ENCODE data around the gene HSD17B12. TPM values are rescaled to one million over a fixed set of nuclear protein-coding genes. Genes with fewer than 3 reads are reported as not detected.

HSD17B12 gene
- polyA plus RNA-seq, 2 of the 4 experiments (the other 2 are of a cell fraction): 102 to 103 TPM

DNA sequence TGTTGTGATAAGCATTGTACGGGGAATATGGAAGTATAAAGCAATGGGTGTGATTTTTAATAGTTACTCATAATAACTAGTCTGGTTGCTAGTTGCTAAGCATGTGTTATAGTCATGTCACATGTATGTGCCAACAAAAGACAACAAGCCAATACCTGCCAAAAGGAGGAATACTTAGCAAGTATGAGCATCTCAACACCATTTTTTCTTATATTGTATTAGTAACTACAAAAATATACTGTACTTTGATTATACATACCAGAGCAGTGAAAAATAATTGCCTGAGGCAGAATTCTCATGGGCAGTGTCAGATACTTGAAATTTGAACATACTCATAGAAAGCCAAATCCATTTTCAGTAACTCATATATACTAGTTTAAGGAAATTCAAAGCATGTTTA, 137.7 kb downstream of the HSD17B12 start:
- ATAC-seq (no peak), DNase-seq (ENCODE audit: low read depth in 1 of 2, low spot score in 1 of 2) (no peak), FAIRE-seq (no peak)
- Histone ChIP-seq H3K27ac (no peak overlapping the region), H3K9me3 (no peaks in the 10 kb centered on the region), H3K4me3 (no peak overlapping the region), H3K4me1 (no peaks in the 10 kb centered on the region), H3K4me2 (no peak overlapping the region)
- TF ChIP-seq CEBPB (IDR thresholded peaks at IDR 0.05): no peak
- no peak for TF ChIP-seq ZFP36 (IDR thresholded peaks at IDR 0.05; ENCODE audit: borderline replicate concordance, partially characterized antibody)
- no peak for TF ChIP-seq GATA3 (IDR thresholded peaks at IDR 0.05; ENCODE audit: borderline replicate concordance)
- no peak for TF ChIP-seq RFX5 (IDR thresholded peaks at IDR 0.05)
- no peak for TF ChIP-seq HOXB5 (CRISPR knock-in tag; IDR thresholded peaks at IDR 0.05)
- TF ChIP-seq JUNB (IDR thresholded peaks at IDR 0.05): no peak
- TF ChIP-seq MYC (IDR thresholded peaks at IDR 0.05; ENCODE audit: borderline replicate concordance, low read length): no peak
- TF ChIP-seq ESRRA (IDR thresholded peaks at IDR 0.05; ENCODE audit: borderline replicate concordance, low read length): no peak
- TF ChIP-seq EP300 (IDR thresholded peaks at IDR 0.05): no peak
- TF ChIP-seq RNF2 (IDR thresholded peaks at IDR 0.05; ENCODE audit: borderline replicate concordance, low read depth): no peak
- no peak for TF ChIP-seq ZNF302 (CRISPR knock-in tag; IDR thresholded peaks at IDR 0.05)
- TF ChIP-seq HDAC2 (IDR thresholded peaks at IDR 0.05): no peak
- no peak for TF ChIP-seq KDM5A (IDR thresholded peaks at IDR 0.05)
- no peak for TF ChIP-seq HEYL (CRISPR knock-in tag; IDR thresholded peaks at IDR 0.05)
- TF ChIP-seq, protein P1, sequence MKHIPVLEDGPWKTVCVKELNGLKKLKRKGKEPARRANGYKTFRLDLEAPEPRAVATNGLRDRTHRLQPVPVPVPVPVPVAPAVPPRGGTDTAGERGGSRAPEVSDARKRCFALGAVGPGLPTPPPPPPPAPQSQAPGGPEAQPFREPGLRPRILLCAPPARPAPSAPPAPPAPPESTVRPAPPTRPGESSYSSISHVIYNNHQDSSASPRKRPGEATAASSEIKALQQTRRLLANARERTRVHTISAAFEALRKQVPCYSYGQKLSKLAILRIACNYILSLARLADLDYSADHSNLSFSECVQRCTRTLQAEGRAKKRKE (CRISPR knock-in tag; IDR thresholded peaks at IDR 0.05; ENCODE audit: low read depth): no peak
- no peak for TF ChIP-seq FOSL2 (IDR thresholded peaks at IDR 0.05)
- TF ChIP-seq FOSL2 (CRISPR knock-in tag; IDR thresholded peaks at IDR 0.05): no peak
- WGBS (ENCODE audit: missing lambda C conversion rate): 93% methylated on average over 1 of the region's 1 CpG
- POLR2A ChIA-PET: no interaction called here
- CTCF ChIA-PET: no interaction called here

DNA sequence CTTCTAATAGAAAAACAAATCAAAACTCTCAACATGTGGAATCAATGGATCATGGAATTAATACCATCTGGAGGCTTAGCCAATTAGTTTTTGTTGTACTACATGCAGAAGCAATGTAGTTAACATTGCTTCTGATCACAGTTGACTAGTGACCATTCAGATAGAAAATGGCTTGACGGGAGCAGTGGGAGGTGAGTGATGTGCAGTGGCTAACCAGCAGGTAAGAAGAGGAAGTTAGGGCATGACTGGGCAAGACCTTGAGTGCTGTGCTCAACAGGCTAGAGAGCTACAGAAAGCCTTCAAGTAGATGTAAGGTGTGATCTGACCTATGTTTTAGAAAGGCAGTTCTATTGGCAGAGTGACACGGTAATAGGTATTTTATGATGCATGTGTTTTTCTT, 139.4 kb downstream of the HSD17B12 start:
- POLR2A ChIA-PET: no interaction called here
- FAIRE-seq: no peak
- TF ChIP-seq FOSL2 (IDR thresholded peaks at IDR 0.05): no peak
- no peak for TF ChIP-seq FOSL2 (CRISPR knock-in tag; IDR thresholded peaks at IDR 0.05)
- no peak for TF ChIP-seq SREBF2 (IDR thresholded peaks at IDR 0.05)
- TF ChIP-seq, protein P1 (CRISPR knock-in tag; IDR thresholded peaks at IDR 0.05; ENCODE audit: low read depth): no peak
- TF ChIP-seq, protein P2, sequence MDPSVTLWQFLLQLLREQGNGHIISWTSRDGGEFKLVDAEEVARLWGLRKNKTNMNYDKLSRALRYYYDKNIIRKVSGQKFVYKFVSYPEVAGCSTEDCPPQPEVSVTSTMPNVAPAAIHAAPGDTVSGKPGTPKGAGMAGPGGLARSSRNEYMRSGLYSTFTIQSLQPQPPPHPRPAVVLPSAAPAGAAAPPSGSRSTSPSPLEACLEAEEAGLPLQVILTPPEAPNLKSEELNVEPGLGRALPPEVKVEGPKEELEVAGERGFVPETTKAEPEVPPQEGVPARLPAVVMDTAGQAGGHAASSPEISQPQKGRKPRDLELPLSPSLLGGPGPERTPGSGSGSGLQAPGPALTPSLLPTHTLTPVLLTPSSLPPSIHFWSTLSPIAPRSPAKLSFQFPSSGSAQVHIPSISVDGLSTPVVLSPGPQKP (IDR thresholded peaks at IDR 0.05; ENCODE audit: low read depth, low read length): no peak
- TF ChIP-seq EP300 (IDR thresholded peaks at IDR 0.05): no peak
- TF ChIP-seq KDM1A (IDR thresholded peaks at IDR 0.05; ENCODE audit: low read depth): no peak
- no peak for TF ChIP-seq GATA3 (IDR thresholded peaks at IDR 0.05; ENCODE audit: borderline replicate concordance)
- no peak for TF ChIP-seq CBX8 (IDR thresholded peaks at IDR 0.05)
- TF ChIP-seq CHD2 (IDR thresholded peaks at IDR 0.05; ENCODE audit: low read length, partially characterized antibody): no peak
- TF ChIP-seq, protein P3, sequence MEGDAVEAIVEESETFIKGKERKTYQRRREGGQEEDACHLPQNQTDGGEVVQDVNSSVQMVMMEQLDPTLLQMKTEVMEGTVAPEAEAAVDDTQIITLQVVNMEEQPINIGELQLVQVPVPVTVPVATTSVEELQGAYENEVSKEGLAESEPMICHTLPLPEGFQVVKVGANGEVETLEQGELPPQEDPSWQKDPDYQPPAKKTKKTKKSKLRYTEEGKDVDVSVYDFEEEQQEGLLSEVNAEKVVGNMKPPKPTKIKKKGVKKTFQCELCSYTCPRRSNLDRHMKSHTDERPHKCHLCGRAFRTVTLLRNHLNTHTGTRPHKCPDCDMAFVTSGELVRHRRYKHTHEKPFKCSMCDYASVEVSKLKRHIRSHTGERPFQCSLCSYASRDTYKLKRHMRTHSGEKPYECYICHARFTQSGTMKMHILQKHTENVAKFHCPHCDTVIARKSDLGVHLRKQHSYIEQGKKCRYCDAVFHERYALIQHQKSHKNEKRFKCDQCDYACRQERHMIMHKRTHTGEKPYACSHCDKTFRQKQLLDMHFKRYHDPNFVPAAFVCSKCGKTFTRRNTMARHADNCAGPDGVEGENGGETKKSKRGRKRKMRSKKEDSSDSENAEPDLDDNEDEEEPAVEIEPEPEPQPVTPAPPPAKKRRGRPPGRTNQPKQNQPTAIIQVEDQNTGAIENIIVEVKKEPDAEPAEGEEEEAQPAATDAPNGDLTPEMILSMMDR (IDR thresholded peaks at IDR 0.05): no peak
- no peak for TF ChIP-seq HOXA7 (CRISPR knock-in tag; IDR thresholded peaks at IDR 0.05)
- TF ChIP-seq, protein P4, sequence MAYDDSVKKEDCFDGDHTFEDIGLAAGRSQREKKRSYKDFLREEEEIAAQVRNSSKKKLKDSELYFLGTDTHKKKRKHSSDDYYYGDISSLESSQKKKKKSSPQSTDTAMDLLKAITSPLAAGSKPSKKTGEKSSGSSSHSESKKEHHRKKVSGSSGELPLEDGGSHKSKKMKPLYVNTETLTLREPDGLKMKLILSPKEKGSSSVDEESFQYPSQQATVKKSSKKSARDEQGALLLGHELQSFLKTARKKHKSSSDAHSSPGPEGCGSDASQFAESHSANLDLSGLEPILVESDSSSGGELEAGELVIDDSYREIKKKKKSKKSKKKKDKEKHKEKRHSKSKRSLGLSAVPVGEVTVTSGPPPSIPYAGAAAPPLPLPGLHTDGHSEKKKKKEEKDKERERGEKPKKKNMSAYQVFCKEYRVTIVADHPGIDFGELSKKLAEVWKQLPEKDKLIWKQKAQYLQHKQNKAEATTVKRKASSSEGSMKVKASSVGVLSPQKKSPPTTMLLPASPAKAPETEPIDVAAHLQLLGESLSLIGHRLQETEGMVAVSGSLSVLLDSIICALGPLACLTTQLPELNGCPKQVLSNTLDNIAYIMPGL (CRISPR knock-in tag; IDR thresholded peaks at IDR 0.05; ENCODE audit: borderline replicate concordance): no peak
- TF ChIP-seq NR3C1 (IDR thresholded peaks at IDR 0.05): no peak
- no peak for TF ChIP-seq ZC3H11A (IDR thresholded peaks at IDR 0.05)
- TF ChIP-seq, protein P5, sequence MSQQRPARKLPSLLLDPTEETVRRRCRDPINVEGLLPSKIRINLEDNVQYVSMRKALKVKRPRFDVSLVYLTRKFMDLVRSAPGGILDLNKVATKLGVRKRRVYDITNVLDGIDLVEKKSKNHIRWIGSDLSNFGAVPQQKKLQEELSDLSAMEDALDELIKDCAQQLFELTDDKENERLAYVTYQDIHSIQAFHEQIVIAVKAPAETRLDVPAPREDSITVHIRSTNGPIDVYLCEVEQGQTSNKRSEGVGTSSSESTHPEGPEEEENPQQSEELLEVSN (IDR thresholded peaks at IDR 0.05; ENCODE audit: borderline replicate concordance, low read depth): no peak
- TF ChIP-seq, protein P6, sequence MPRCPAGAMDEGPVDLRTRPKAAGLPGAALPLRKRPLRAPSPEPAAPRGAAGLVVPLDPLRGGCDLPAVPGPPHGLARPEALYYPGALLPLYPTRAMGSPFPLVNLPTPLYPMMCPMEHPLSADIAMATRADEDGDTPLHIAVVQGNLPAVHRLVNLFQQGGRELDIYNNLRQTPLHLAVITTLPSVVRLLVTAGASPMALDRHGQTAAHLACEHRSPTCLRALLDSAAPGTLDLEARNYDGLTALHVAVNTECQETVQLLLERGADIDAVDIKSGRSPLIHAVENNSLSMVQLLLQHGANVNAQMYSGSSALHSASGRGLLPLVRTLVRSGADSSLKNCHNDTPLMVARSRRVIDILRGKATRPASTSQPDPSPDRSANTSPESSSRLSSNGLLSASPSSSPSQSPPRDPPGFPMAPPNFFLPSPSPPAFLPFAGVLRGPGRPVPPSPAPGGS (IDR thresholded peaks at IDR 0.05): no peak
- no peak for TF ChIP-seq CBX2 (IDR thresholded peaks at IDR 0.05; ENCODE audit: borderline replicate concordance, low read depth)
- no peak for TF ChIP-seq RCOR1 (IDR thresholded peaks at IDR 0.05; ENCODE audit: low read depth, low read length)
- TF ChIP-seq TP53 (CRISPR knock-in tag; IDR thresholded peaks at IDR 0.05): no peak

More for the DNA sequence above, 139.4 kb downstream of the HSD17B12 start:
- ATAC-seq (no peak), DNase-seq (ENCODE audit: low read depth in 1 of 2, low spot score in 1 of 2) (no peak)
- H3K4me1 ChIP-seq: no peaks in the 10 kb centered on the region
- H3K27ac ChIP-seq: no peak overlapping the region
- CTCF ChIA-PET: interaction anchor here (0.5 kb wide), 1 partner anchor 12 kb away, joined by 4 read pairs; no protein-coding TSS in a partner anchor
- H3K9me3 ChIP-seq: no peaks in the 10 kb centered on the region
- H3K4me2 ChIP-seq: no peak overlapping the region
- H3K4me3 ChIP-seq: no peak overlapping the region
- 97% methylated on average over 2 of the region's 2 CpGs for WGBS (ENCODE audit: missing lambda C conversion rate)

All from A549 (cell line).